ENCODE data around the gene ARHGEF37. TPM values are rescaled to one million over a fixed set of nuclear protein-coding genes. Genes with fewer than 3 reads are reported as not detected.

The ARHGEF37 gene
- total RNA-seq, 1 donor from 2014 or later, result 9.2 TPM

DNA sequence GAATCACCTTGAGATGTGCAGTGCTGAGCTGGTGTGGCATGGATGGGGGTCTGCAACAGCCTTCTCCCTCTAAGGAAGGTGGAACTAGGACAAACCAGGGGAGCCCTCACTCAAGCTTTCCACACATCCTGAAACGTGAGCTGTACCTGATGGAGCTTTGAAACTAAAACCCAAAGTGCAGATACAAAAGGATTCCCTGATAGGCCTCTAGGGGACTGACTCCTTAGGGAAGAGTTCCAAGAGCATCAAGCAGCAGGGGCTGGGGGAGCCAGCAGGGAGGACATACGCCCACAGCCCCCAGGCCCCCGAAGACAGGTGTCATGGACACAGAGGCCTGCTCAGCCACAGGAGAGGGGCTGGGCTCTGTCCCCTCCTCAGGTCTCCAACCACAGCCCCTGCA lies 17.7 kb downstream of the ARHGEF37 start:
- no peaks in the 10 kb centered on the region for H3K27me3 ChIP-seq (ENCODE audit: control insufficient read depth, insufficient read depth, low read length)
- H3K4me3 ChIP-seq (ENCODE audit: low read depth, low read length), result no peak overlapping the region
- DNase-seq (ENCODE audit: low read depth) (no peak), FAIRE-seq (no peak)
- H3K36me3 ChIP-seq (ENCODE audit: control insufficient read depth, insufficient read depth, low read length), result peaks cover 13% of the 10 kb centered on the region
- TF ChIP-seq, protein P1, sequence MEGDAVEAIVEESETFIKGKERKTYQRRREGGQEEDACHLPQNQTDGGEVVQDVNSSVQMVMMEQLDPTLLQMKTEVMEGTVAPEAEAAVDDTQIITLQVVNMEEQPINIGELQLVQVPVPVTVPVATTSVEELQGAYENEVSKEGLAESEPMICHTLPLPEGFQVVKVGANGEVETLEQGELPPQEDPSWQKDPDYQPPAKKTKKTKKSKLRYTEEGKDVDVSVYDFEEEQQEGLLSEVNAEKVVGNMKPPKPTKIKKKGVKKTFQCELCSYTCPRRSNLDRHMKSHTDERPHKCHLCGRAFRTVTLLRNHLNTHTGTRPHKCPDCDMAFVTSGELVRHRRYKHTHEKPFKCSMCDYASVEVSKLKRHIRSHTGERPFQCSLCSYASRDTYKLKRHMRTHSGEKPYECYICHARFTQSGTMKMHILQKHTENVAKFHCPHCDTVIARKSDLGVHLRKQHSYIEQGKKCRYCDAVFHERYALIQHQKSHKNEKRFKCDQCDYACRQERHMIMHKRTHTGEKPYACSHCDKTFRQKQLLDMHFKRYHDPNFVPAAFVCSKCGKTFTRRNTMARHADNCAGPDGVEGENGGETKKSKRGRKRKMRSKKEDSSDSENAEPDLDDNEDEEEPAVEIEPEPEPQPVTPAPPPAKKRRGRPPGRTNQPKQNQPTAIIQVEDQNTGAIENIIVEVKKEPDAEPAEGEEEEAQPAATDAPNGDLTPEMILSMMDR (IDR thresholded peaks at IDR 0.05; ENCODE audit: insufficient read depth, low read length, severe bottlenecking), result no peak

DNA sequence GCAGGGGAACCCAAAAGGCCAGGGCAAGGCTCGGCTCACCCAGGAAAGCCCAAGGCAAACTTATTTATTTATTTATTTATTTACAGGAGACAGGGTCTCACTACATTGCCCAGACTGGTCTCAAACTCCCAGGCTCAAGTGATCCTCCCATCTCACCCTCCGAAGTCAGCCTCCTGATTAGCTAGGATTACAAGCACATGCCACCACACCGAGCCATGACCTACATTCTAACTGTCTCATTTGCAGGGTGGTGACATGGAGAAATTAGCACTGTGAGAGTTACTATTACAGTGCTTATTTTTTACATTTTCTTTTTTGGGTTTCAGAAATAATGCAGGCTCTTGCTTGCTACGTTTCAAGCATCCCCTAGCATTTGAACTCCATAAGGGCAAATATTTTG lies 18.1 kb downstream of the ARHGEF37 start:
- DNase-seq (ENCODE audit: low read depth) (no peak), FAIRE-seq (no peak)
- H3K4me3 ChIP-seq (ENCODE audit: low read depth, low read length), result no peak overlapping the region
- no peaks in the 10 kb centered on the region for H3K27me3 ChIP-seq (ENCODE audit: control insufficient read depth, insufficient read depth, low read length)
- H3K36me3 ChIP-seq (ENCODE audit: control insufficient read depth, insufficient read depth, low read length), result peaks cover 13% of the 10 kb centered on the region
- TF ChIP-seq, protein P1 (IDR thresholded peaks at IDR 0.05; ENCODE audit: insufficient read depth, low read length, severe bottlenecking), result no peak

DNA sequence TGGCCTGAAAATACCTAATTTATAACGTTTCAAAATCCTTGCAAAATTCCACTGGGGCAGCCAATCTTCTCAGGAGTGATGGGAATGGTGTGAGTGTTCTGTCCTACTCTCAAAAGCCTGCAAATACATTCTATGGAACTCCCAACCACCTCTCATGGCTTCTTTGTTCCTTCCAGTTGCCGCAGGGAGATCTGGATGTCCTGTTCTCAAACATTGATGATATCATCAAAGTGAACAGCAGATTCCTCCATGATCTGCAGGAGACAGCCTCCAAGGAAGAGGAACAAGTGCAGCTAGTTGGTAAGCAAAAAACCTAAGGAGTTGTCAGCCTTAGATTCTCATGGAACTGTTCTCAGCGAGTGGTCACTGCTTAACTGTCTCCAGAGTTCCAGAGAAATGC lies 19.6 kb downstream of the ARHGEF37 start:
- DNase-seq (ENCODE audit: low read depth) (no peak), FAIRE-seq (no peak)
- peaks cover 13% of the 10 kb centered on the region for H3K36me3 ChIP-seq (ENCODE audit: control insufficient read depth, insufficient read depth, low read length)
- no peaks in the 10 kb centered on the region for H3K27me3 ChIP-seq (ENCODE audit: control insufficient read depth, insufficient read depth, low read length)
- TF ChIP-seq, protein P1 (IDR thresholded peaks at IDR 0.05; ENCODE audit: insufficient read depth, low read length, severe bottlenecking), result no peak
- H3K4me3 ChIP-seq (ENCODE audit: low read depth, low read length), result no peak overlapping the region

DNA sequence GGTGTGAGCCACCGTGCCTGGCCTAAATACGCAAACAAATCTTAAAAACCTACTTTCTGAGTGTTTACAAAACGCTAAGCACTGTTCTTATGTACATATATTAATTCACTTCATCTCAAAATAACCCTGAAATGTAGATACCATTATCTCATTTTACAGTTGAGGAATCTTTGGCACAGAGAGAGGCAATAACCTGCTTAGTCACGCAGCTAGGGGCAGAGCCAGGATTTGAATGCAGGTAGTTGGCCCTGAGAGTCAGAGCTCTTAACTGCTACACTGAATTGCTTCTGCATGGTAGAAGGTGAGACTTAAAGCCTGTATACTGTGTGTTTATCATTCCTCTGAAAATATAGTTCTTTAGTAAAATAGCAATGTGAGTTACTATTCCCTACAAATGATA lies 21.9 kb downstream of the ARHGEF37 start:
- Histone ChIP-seq H3K4me3 (ENCODE audit: low read depth, low read length) (no peak overlapping the region), H3K27me3 (ENCODE audit: control insufficient read depth, insufficient read depth, low read length) (no peaks in the 10 kb centered on the region), H3K36me3 (ENCODE audit: control insufficient read depth, insufficient read depth, low read length) (peaks cover 14% of the 10 kb centered on the region)
- DNase-seq (ENCODE audit: low read depth) (peak; percentile 82), FAIRE-seq (no peak)
- TF ChIP-seq, protein P1 (IDR thresholded peaks at IDR 0.05; ENCODE audit: insufficient read depth, low read length, severe bottlenecking), result no peak

DNA sequence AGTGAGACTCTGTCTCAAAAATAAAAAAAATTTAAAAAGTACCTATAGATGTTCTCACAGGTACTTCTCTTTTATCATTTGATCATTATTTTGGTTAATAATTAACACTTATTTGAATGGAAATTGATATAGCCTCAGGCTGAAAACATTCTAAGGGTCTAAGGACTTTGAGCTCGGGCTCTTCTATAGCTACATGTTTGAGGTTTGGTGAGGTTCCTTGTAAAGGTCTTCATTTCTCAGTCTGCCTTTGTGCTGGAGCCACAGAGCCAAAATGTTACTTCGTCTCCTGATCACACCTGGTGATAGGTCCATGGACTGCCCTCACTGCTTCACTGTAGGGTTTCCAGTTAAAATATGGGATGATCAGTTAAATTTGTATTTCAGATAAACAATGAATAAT lies 22.6 kb downstream of the ARHGEF37 start:
- DNase-seq (ENCODE audit: low read depth) (no peak), FAIRE-seq (no peak)
- H3K36me3 ChIP-seq (ENCODE audit: control insufficient read depth, insufficient read depth, low read length), result peaks cover 13% of the 10 kb centered on the region
- H3K27me3 ChIP-seq (ENCODE audit: control insufficient read depth, insufficient read depth, low read length), result no peaks in the 10 kb centered on the region
- TF ChIP-seq, protein P1 (IDR thresholded peaks at IDR 0.05; ENCODE audit: insufficient read depth, low read length, severe bottlenecking), result no peak
- no peak overlapping the region for H3K4me3 ChIP-seq (ENCODE audit: low read depth, low read length)

DNA sequence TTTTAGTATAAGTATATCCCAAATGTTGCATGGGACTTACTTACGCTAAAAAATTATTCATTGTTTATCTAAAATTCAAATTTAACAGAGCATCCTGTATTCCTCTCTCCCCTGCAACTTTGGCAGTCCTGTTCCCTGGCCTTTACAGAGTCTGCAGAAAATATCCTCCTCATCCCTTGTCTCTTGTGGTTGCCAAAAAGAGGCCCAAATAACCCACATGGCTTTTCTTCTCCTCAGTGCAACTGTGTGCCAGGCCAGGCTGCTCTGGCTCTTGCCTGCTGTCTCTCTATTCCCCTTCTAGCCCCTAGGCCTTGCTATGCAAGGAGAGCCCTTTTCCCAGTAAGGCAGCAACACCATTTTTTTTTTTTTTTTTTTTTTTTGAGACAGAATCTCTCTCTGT lies 23.0 kb downstream of the ARHGEF37 start:
- DNase-seq (ENCODE audit: low read depth) (no peak), FAIRE-seq (no peak)
- peaks cover 14% of the 10 kb centered on the region for H3K36me3 ChIP-seq (ENCODE audit: control insufficient read depth, insufficient read depth, low read length)
- H3K4me3 ChIP-seq (ENCODE audit: low read depth, low read length), result no peak overlapping the region
- TF ChIP-seq, protein P1 (IDR thresholded peaks at IDR 0.05; ENCODE audit: insufficient read depth, low read length, severe bottlenecking), result no peak
- H3K27me3 ChIP-seq (ENCODE audit: control insufficient read depth, insufficient read depth, low read length), result no peaks in the 10 kb centered on the region

Data from bronchial epithelial cell (primary cell).